T47D (cell line): ENCODE results near the gene TRAF4.
"Not testable (repeated sequence)": the region's sequence is repeated elsewhere in the genome, so short reads cannot be mapped to it uniquely, and the experiment has no call there.

Experiments
- DNase-seq, 2 experiments: peaks; one replicate each; pipeline versions ENCODE4 v3.0.0 to v3.0.0-alpha.2; 2011 to 2012; ENCODE audit warnings: low read depth in 1 of 2, low spot score in 1 of 2
- JUND ChIP-seq: IDR thresholded peaks from 2 replicates; pipeline ENCODE4 v1.6.1; 2012; ENCODE audit warnings: low read depth
- in situ Hi-C: cut with HindIII; loops from 2 replicates; pipeline ENCODE4 v1.10.0; 2016; ENCODE audit warnings: low sequenced_read_pairs, low pct_unique_long_range_greater_than_20kb

TRAF4 gene

DNA sequence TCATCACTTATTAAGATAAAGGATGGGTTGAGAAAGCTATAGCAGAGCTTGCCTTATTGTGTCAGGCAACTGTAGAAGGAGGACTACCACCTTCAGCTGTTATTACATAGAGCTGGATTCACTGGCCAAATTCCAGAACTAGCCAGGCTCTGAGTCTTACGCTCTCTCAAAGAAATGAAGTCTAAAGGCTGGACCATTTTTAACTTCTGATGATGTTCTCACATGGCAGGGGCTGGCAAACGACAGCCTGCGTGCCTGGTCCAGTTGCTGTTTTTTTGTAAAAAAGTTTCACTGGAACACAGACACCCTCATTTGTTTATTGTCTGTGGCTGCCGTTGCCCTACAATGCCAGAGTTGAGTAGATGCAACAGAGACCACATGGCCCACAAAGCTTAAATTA lies 21.2 kb downstream of the TRAF4 start:
- in situ Hi-C loops: no loop called here
- no peak for TF ChIP-seq JUND

GRCh38 chr17:28773736-28774135 lies 29.9 kb downstream of the TRAF4 start:
- in situ Hi-C loops: no loop called here
- no peak for DNase-seq
- no peak for TF ChIP-seq JUND

More for the DNA sequence above, 21.2 kb downstream of the TRAF4 start:
- no peak for DNase-seq

DNA sequence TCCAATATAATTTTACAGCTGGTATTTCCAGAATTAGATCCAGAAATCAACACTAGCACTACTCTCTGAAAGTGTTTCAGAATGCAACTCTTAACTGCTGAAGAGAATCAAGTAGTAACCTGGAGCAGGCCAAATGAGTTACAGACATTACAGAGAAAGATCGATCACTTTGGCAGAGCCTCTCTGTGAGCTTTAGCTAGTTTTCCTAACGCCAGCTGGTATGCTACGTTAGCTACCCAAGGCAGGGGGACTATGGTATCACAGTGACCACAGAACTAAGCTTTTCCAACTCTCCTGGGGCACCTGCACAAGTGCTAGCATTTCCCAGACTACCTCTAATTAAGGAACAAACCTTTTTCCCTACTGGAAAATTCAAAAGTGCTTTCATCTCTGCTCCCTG lies 30.4 kb downstream of the TRAF4 start:
- no peak for TF ChIP-seq JUND
- in situ Hi-C loops: no loop called here
- no peak for DNase-seq

DNA sequence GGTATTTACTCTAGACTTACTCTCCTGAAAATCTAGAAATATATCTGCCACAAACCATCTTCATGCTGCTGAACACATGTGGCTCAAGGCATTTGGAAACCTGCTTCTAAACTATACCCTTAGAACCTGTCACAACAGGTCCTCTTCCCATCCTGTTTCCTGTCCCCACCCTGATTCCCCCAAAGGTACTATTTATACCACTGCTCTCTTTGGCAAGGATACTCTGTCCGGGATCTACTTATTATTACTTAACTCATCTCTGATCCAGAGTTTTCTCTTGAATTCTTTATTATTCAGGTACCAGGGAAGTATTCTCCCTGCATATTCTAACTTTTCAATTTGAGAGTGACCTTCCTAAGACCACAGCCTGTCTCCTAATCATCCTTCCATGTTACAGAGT lies 33.4 kb downstream of the TRAF4 start:
- TF ChIP-seq JUND: no peak
- in situ Hi-C loops: no loop called here
- DNase-seq: no peak

- in situ Hi-C loops, DNase-seq: not testable (repeated sequence)
Observed at GRCh38 chr17:28779601-28780000, 35.8 kb downstream of the TRAF4 start.

GRCh38 chr17:28783161-28783560 lies 39.4 kb downstream of the TRAF4 start:
- DNase-seq: no peak
- TF ChIP-seq JUND: no peak
- in situ Hi-C loops: no loop called here

DNA sequence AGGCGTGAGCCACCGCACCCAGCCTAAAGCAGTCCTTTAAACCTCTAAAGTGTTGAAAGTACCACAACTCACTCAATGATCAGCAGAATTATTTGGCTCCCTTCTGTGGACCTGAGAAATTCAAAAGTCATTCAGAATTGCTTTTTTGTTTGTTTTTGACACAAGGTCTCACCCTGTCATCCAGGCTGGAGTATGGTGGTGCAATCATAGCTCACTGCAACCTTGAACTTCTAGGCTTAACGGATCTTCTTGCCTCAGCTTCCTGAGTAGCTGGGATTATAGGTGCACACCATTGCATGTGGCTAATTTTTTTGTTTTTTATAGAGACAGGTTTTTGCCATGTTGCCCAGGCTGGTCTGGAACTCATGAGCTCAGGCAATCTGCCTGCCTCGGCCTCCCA lies 44.3 kb downstream of the TRAF4 start:
- in situ Hi-C loops: no loop called here
- no peak for TF ChIP-seq JUND
- DNase-seq: no peak

DNA sequence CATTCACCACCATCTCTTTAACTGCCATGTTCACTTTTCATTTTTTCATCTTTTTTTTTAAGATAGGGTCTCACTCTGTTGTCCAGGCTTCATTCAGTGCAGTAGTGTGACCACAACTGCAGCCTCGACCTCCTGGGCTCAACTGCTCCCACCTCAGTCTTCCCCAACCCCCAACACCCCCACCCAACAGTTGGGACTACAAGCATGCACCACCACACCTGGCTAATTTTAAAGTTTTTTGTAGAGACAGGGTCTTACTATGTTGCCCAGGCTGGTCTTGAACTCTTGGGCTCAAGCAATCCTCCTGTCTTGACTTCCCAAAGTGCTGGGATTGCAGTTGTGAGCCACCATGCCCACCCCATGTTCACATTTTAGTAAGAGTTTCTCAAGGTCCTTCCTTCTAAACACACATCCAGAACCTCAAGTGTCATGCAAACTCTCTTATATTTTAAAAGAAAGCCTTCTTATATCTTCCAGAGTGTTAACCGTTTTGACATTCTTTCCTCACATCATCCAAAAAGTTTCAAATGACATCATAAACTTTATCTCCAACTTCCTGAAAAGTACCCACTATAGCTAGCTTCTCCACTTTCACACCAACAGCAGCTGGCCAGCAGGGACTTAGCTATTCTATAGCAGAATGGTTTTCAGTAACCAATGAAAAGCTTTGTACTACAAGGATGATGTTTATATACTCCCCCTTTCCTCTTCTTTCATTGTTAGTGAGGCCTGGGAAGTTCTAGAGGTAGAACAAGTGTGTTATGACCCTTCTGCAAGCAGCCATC lies 49.3 kb downstream of the TRAF4 start:
- in situ Hi-C loops: no loop called here
- no peak for DNase-seq
- TF ChIP-seq JUND: no peak

DNA sequence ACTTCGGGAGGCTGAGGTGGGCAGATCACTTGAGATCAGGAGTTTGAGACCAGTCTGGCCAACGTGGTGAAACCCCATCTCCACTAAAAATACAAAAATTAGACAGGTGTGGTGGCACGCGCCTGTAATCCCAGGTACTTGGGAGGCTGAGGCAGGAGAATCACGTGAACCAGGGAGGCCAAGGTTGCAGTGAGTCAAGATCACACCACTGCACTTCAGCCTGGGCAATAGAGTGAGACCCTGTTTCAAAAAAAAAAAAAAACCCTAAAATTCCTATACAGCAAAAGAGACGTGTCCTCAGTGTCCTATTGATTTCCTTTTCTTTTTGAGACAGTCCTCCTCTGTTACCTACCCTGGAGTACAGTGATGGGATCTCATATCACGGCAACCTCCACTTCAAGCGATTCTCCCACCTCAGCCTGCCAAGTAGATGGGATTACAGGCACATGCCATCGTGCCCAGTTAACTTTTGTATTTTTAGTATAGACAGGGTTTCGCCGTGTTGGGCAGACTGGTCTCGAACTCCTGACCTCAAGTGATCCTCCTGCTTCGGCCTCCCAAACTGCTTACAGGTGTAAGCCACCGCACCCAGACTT lies 51.1 kb downstream of the TRAF4 start:
- DNase-seq, in situ Hi-C loops: not testable (repeated sequence)

GRCh38 chr17:28796062-28796461 lies 52.3 kb downstream of the TRAF4 start:
- in situ Hi-C loops: no loop called here
- no peak for DNase-seq
- no peak for TF ChIP-seq JUND
